Activated CD4-positive, alpha-beta memory T cell treated with anti-CD3 and anti-CD28 coated beads, Interleukin-2, amount 10 ng/mL, durations not matched to agents 7 days and 5 days (primary cell): Measurements from ENCODE around the gene CA10. TPM values are rescaled to one million over a fixed set of nuclear protein-coding genes. Genes with fewer than 3 reads are reported as not detected.

Experiments
- CTCF ChIA-PET: fragments of 350-600 bp; sonication (Branson Sonifier 250); formaldehyde crosslinking; loops from one replicate; lab custom pipeline; 2021; ENCODE audit warnings: antibody characterized with exemption, inconsistent platforms; lab: Charles Lee
- POLR2A ChIA-PET: fragments of 350-600 bp; sonication (Branson Sonifier 250); formaldehyde crosslinking; loops from one replicate; lab custom pipeline; 2021; ENCODE audit warnings: antibody characterized with exemption; lab: Charles Lee
- DNase-seq: peaks from one replicate; pipeline ENCODE4 v3.0.0-alpha.2; 2020
- H3K27ac Mint-ChIP-seq: one replicate; pipeline ENCODE4 v1.8.0; 2021; ENCODE audit warnings: mild to moderate bottlenecking, mixed read lengths
- H3K27me3 Mint-ChIP-seq: one replicate; pipeline ENCODE4 v1.8.0; 2021; ENCODE audit warnings: mixed read lengths
- H3K36me3 Mint-ChIP-seq: one replicate; pipeline ENCODE4 v1.8.0; 2021; ENCODE audit warnings: low read depth, mixed read lengths
- H3K4me1 Mint-ChIP-seq: one replicate; pipeline ENCODE4 v1.8.0; 2021; ENCODE audit warnings: mixed read lengths
- H3K4me3 Mint-ChIP-seq: one replicate; pipeline ENCODE4 v1.8.0; 2021; ENCODE audit warnings: mild to moderate bottlenecking, mixed read lengths
- H3K9me3 Mint-ChIP-seq: one replicate; pipeline ENCODE4 v1.8.0; 2021; ENCODE audit warnings: mixed read lengths
- total RNA-seq, 2 experiments: library from RNA; stranded (reverse); gene quantifications; one replicate each; pipeline ENCODE4 v1.2.3, GENCODE V29; 2021

Gene CA10
- total RNA-seq, 2 experiments from 2014 or later: not detected

- H3K27me3 Mint-ChIP-seq: peaks cover 4% of the 10 kb centered on the region
- H3K27ac Mint-ChIP-seq: no peak overlapping the region
- POLR2A ChIA-PET: no interaction called here
- no peaks in the 10 kb centered on the region for H3K9me3 Mint-ChIP-seq
- peaks cover 15% of the 10 kb centered on the region for H3K4me1 Mint-ChIP-seq
- H3K4me3 Mint-ChIP-seq: no peak overlapping the region
- CTCF ChIA-PET: no interaction called here
- no peaks in the 10 kb centered on the region for H3K36me3 Mint-ChIP-seq
- DNase-seq: no peak
Observed at GRCh38 chr17:51820252-51820651, 338.3 kb downstream of the CA10 start.

GRCh38 chr17:51819341-51820219 is 338.9 kb downstream of the CA10 start:
- Mint-ChIP-seq H3K36me3 (no peaks in the 10 kb centered on the region), H3K4me3 (no peak overlapping the region), H3K27ac (peak overlapping the region; percentile 45), H3K27me3 (peaks cover 4% of the 10 kb centered on the region), H3K4me1 (peaks cover 15% of the 10 kb centered on the region), H3K9me3 (no peaks in the 10 kb centered on the region)
- POLR2A ChIA-PET: no interaction called here
- no peak for DNase-seq
- CTCF ChIA-PET: interaction anchor here (0.6 kb wide), 1 partner anchor 22 kb away, joined by 3 read pairs; no protein-coding TSS in a partner anchor

- no peaks in the 10 kb centered on the region for H3K36me3 Mint-ChIP-seq
- peaks cover 15% of the 10 kb centered on the region for H3K4me1 Mint-ChIP-seq
- ChIA-PET POLR2A (no interaction called here), CTCF (interaction anchor here (0.6 kb wide), 1 partner anchor 21 kb away, joined by 3 read pairs; no protein-coding TSS in a partner anchor)
- H3K4me3 Mint-ChIP-seq: no peak overlapping the region
- DNase-seq: no peak
- H3K27ac Mint-ChIP-seq: no peak overlapping the region
- no peaks in the 10 kb centered on the region for H3K9me3 Mint-ChIP-seq
- H3K27me3 Mint-ChIP-seq: peaks cover 4% of the 10 kb centered on the region
Observed at GRCh38 chr17:51818777-51819176, 339.7 kb downstream of the CA10 start.

GRCh38 chr17:51817955-51818354 is 340.6 kb downstream of the CA10 start:
- Mint-ChIP-seq H3K27me3 (peaks cover 4% of the 10 kb centered on the region), H3K9me3 (no peaks in the 10 kb centered on the region), H3K27ac (no peak overlapping the region), H3K4me3 (no peak overlapping the region), H3K4me1 (peaks cover 15% of the 10 kb centered on the region), H3K36me3 (no peaks in the 10 kb centered on the region)
- CTCF ChIA-PET: no interaction called here
- DNase-seq: no peak
- POLR2A ChIA-PET: no interaction called here

GRCh38 chr17:51817117-51817516 is 341.4 kb downstream of the CA10 start:
- Mint-ChIP-seq H3K27me3 (peaks cover 2% of the 10 kb centered on the region), H3K36me3 (no peaks in the 10 kb centered on the region), H3K9me3 (no peaks in the 10 kb centered on the region), H3K4me1 (peaks cover 15% of the 10 kb centered on the region), H3K4me3 (no peak overlapping the region), H3K27ac (no peak overlapping the region)
- ChIA-PET POLR2A (no interaction called here), CTCF (no interaction called here)
- no peak for DNase-seq

- Mint-ChIP-seq H3K36me3 (no peaks in the 10 kb centered on the region), H3K27me3 (peaks cover 2% of the 10 kb centered on the region), H3K9me3 (no peaks in the 10 kb centered on the region), H3K4me1 (peaks cover 11% of the 10 kb centered on the region), H3K27ac (no peak overlapping the region), H3K4me3 (no peak overlapping the region)
- no peak for DNase-seq
- ChIA-PET CTCF (no interaction called here), POLR2A (no interaction called here)
Observed at GRCh38 chr17:51815097-51815496, 343.4 kb downstream of the CA10 start.

GRCh38 chr17:51814521-51814920 is 344.0 kb downstream of the CA10 start:
- ChIA-PET CTCF (no interaction called here), POLR2A (no interaction called here)
- Mint-ChIP-seq H3K36me3 (no peaks in the 10 kb centered on the region), H3K4me1 (peaks cover 8% of the 10 kb centered on the region), H3K27me3 (peaks cover 2% of the 10 kb centered on the region), H3K4me3 (no peak overlapping the region), H3K9me3 (no peaks in the 10 kb centered on the region), H3K27ac (no peak overlapping the region)
- DNase-seq: no peak

GRCh38 chr17:51813784-51814174 is 344.7 kb downstream of the CA10 start:
- Mint-ChIP-seq H3K36me3 (no peaks in the 10 kb centered on the region), H3K9me3 (no peaks in the 10 kb centered on the region), H3K4me3 (no peak overlapping the region), H3K27ac (no peak overlapping the region), H3K4me1 (peaks cover 3% of the 10 kb centered on the region), H3K27me3 (peaks cover 2% of the 10 kb centered on the region)
- DNase-seq: no peak
- POLR2A ChIA-PET: no interaction called here
- CTCF ChIA-PET: no interaction called here

GRCh38 chr17:51813140-51813783 is 345.3 kb downstream of the CA10 start:
- no peak overlapping the region for H3K27ac Mint-ChIP-seq
- CTCF ChIA-PET: no interaction called here
- no peaks in the 10 kb centered on the region for H3K9me3 Mint-ChIP-seq
- no peaks in the 10 kb centered on the region for H3K4me1 Mint-ChIP-seq
- H3K27me3 Mint-ChIP-seq: peaks cover 2% of the 10 kb centered on the region
- DNase-seq: no peak
- no peaks in the 10 kb centered on the region for H3K36me3 Mint-ChIP-seq
- POLR2A ChIA-PET: no interaction called here
- no peak overlapping the region for H3K4me3 Mint-ChIP-seq

GRCh38 chr17:51807460-51807859 is 351.1 kb downstream of the CA10 start:
- Mint-ChIP-seq H3K9me3 (peaks cover 3% of the 10 kb centered on the region), H3K27ac (no peak overlapping the region), H3K4me3 (no peak overlapping the region), H3K36me3 (no peaks in the 10 kb centered on the region), H3K4me1 (no peaks in the 10 kb centered on the region), H3K27me3 (no peaks in the 10 kb centered on the region)
- POLR2A ChIA-PET: no interaction called here
- DNase-seq: no peak
- CTCF ChIA-PET: no interaction called here

GRCh38 chr17:51805765-51806164 is 352.7 kb downstream of the CA10 start:
- CTCF ChIA-PET: no interaction called here

GRCh38 chr17:51805185-51805584 is 353.3 kb downstream of the CA10 start:
- Mint-ChIP-seq H3K27ac (no peak overlapping the region), H3K9me3 (peaks cover 3% of the 10 kb centered on the region), H3K27me3 (no peaks in the 10 kb centered on the region), H3K36me3 (no peaks in the 10 kb centered on the region), H3K4me3 (no peak overlapping the region), H3K4me1 (no peaks in the 10 kb centered on the region)
- no peak for DNase-seq
- POLR2A ChIA-PET: no interaction called here
- CTCF ChIA-PET: no interaction called here

More at GRCh38 chr17:51805765-51806164, 352.7 kb downstream of the CA10 start:
- no peaks in the 10 kb centered on the region for H3K27me3 Mint-ChIP-seq
- no peak for DNase-seq
- H3K9me3 Mint-ChIP-seq: peaks cover 3% of the 10 kb centered on the region
- no peaks in the 10 kb centered on the region for H3K36me3 Mint-ChIP-seq
- H3K27ac Mint-ChIP-seq: no peak overlapping the region
- POLR2A ChIA-PET: no interaction called here
- no peaks in the 10 kb centered on the region for H3K4me1 Mint-ChIP-seq
- H3K4me3 Mint-ChIP-seq: no peak overlapping the region

GRCh38 chr17:51803161-51803560 is 355.4 kb downstream of the CA10 start:
- ChIA-PET POLR2A (no interaction called here), CTCF (interaction anchor here (0.9 kb wide), 1 partner anchor 58 kb away, joined by 3 read pairs; no protein-coding TSS in a partner anchor)
- Mint-ChIP-seq H3K27me3 (no peaks in the 10 kb centered on the region), H3K4me3 (no peak overlapping the region), H3K4me1 (no peaks in the 10 kb centered on the region), H3K9me3 (peaks cover 3% of the 10 kb centered on the region), H3K27ac (no peak overlapping the region), H3K36me3 (no peaks in the 10 kb centered on the region)
- no peak for DNase-seq
